ENCODE results near the gene WNK2.

The WNK2 gene

GRCh38 chr9:93164085-93164484 is 19.9 kb upstream of the WNK2 start:
- no peak for DNase-seq

- peak; percentile 65 for DNase-seq
Measured at GRCh38 chr9:93166699-93167098, 17.2 kb upstream of the WNK2 start.

- DNase-seq: no peak
Measured at GRCh38 chr9:93167185-93167584, 16.8 kb upstream of the WNK2 start.

GRCh38 chr9:93167838-93168237 is 16.1 kb upstream of the WNK2 start:
- DNase-seq: no peak

- no peak for DNase-seq
Measured at GRCh38 chr9:93168581-93168980, 15.4 kb upstream of the WNK2 start.

GRCh38 chr9:93169444-93169843 is 14.5 kb upstream of the WNK2 start:
- no peak for DNase-seq

- DNase-seq: no peak
Measured at GRCh38 chr9:93170571-93170970, 13.4 kb upstream of the WNK2 start.

GRCh38 chr9:93171261-93171990 is 12.5 kb upstream of the WNK2 start:
- DNase-seq: no peak

- no peak for DNase-seq
Measured at GRCh38 chr9:93172666-93173364, 11.1 kb upstream of the WNK2 start.

- no peak for DNase-seq
Measured at GRCh38 chr9:93173365-93174051, 10.4 kb upstream of the WNK2 start.

- no peak for DNase-seq
Measured at GRCh38 chr9:93174976-93175375, 9.0 kb upstream of the WNK2 start.

- DNase-seq: no peak
Measured at GRCh38 chr9:93177676-93178075, 6.3 kb upstream of the WNK2 start.

- no peak for DNase-seq
Measured at GRCh38 chr9:93178851-93179786, 4.8 kb upstream of the WNK2 start.

- no peak for DNase-seq
Measured at GRCh38 chr9:93180938-93181337, 3.0 kb upstream of the WNK2 start.

GRCh38 chr9:93181672-93182435 is 2.1 kb upstream of the WNK2 start:
- DNase-seq: no peak

GRCh38 chr9:93182572-93182971 is 1.4 kb upstream of the WNK2 start:
- DNase-seq: no peak

GRCh38 chr9:93183131-93183662 is 742 bp upstream of the WNK2 start:
- DNase-seq: no peak

GRCh38 chr9:93184432-93185265 is 710 bp downstream of the WNK2 start:
- no peak for DNase-seq

- no peak for DNase-seq
Measured at GRCh38 chr9:93185266-93186214, 1.6 kb downstream of the WNK2 start.

Measured in NCI-H2171 treated with DMSO at 0.1 percent for 48 hours (cell line).